ENCODE measurements around the gene SLC4A1AP.
A peak's percentile ranks its signal among the peaks of the same experiment; 100 is the strongest.

The SLC4A1AP gene

GRCh38 chr2:27703638-27704341 is 40.1 kb downstream of the SLC4A1AP start:
- peak; percentile 88 for DNase-seq (ENCODE audit: low spot score)

DNA sequence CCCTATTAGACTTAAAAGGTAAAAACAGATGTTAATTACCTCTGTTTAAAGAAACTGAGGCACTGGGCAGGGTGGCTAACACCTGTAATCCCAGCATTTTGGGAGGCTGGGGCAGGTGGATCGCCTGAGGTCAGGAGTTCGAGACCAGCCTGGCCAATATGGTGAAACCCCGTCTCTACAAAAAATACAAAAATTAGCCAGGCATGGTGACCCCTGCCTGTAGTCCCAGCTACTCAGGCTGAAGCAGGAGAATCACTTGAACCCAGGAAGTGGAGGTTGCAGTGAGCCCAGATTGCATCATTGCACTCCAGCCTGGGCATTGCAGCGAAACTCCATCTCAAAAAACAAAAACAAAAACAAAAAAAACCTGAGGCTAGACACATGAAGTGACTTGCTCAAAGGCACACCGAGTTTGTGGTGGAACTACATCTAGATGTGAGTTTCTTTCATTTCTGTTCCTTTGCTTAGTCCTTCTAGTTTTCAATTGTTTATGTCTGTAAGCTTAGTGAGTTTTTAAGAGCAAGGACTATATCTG is 40.7 kb downstream of the SLC4A1AP start:
- DNase-seq (ENCODE audit: low spot score): no peak

DNA sequence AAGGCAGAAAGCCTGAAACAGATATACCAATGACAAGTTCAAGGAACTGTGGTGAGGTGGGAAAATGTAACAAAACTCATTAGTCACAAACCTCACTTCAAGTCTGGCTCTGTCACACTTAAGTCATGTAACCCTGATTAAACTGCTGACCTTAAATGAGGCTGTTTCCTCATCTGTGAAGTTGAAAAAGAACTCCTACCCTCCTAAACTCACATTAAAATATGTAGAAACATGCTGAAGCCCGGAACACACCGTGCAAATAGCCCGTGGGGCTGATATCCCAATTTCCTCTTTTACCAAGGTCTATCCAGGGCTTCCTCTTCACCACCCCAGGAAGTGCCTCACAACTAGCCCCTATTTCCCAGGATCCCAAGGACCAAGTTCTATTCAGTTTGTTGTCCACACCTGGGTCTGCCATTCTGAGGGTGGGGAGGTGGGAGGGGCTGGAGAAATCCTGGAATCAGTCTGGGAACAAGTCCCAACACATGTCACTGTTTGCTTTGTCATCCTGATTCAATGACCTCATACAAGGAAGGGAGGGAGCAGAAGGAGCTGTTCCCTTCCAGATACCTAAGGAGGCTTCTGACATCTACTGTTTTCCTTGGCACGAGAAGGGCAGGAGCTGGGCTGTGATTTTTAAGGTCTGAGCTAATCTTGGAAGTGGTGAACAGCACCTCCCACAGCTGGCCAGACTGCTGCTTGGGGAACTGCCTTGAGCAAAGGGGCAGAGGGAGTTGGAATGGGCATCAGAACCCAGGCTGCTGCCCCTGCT is 42.3 kb downstream of the SLC4A1AP start:
- DNase-seq (ENCODE audit: low spot score): no peak

DNA sequence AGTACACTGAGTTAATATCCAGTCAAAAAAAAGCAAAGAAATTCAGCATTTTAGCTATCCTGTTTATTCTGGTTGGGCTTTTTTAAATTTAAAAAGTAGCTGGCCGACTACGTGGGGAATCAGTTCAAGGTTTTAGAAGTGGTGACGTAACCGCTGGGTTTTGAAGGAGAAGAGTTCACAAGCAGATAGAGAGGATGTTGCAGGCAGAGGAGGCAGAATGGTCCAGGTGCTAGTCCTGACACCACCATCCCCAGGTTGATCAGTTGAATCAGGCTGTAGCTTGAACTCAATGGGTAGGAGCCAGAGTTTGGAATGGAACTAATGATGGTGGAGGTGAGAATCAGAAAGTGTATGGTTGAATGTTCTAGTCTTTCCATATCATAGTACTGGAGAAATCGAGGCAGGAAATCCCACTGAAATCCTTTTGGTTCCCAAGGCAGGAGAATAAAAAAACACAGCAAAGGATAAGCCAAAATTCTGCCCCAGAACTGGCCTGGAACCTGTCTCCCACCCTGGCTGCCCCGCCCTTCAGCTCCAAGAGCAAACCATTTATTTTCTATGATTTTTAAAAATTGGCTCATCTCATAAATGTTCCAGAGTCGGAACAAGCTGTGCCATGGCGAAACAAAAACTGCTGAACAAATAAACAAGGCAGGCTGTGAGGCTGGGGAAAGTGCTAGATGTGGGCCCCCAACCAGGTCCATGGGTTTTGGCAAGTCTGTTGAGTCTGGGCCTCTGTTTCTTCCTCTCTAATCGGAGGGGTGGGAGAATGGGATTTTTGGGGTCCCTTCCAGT is 44.0 kb downstream of the SLC4A1AP start:
- no peak for DNase-seq (ENCODE audit: low spot score)

DNA sequence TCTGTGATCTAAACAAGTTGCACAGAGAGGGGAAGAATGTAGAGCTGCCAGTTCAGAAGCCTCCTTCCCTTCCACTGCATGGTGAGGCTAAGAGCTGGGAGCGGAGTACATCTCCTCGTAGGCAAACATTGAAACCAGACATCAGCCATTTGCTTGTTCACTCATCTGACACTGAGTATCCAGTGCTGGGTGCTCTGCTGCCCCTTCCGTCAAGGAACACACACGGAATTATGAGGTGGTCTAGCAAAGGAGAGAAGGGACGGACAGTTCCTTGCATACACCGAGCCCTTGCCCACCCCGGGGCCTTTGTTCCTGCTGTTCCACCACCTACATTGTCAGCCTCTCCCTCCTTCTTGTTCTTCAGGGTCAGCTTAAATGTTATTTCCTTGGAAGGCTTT is 44.6 kb downstream of the SLC4A1AP start:
- no peak for DNase-seq (ENCODE audit: low spot score)

- DNase-seq (ENCODE audit: low spot score): no peak
Measured at GRCh38 chr2:27708666-27709065, 45.0 kb downstream of the SLC4A1AP start.

- DNase-seq (ENCODE audit: low spot score): no peak
Measured at GRCh38 chr2:27709326-27709725, 45.6 kb downstream of the SLC4A1AP start.

DNA sequence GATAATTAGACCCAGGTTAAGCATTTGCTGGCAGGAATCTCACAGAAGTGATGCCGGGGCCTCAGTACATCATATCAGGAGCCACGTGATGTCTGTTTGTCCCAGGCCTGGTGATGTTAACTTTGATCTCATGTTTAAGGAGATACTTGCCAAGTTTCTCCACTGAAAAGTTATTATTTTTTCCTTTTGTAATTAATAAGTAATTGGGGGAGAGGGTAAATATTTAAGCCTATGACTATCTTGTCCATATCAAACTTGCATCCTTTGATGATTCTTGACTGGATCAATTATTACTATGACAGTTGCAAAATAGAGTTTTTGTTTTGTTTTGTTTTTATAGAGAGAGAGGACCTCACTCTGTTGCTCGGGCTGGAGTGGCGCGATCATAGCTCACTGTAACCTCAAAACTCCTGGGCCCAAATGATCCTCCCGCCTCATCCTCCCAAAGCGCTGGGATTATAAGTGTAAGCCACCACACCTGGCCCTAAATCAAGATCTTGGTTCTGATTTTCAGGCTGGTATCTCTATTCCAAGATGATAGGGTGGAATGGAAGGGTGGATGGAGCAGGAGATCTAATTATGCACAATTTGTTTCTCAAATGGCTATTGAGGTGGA is 46.4 kb downstream of the SLC4A1AP start:
- no peak for DNase-seq (ENCODE audit: low spot score)

GRCh38 chr2:27710640-27711430 is 47.1 kb downstream of the SLC4A1AP start:
- no peak for DNase-seq (ENCODE audit: low spot score)

DNA sequence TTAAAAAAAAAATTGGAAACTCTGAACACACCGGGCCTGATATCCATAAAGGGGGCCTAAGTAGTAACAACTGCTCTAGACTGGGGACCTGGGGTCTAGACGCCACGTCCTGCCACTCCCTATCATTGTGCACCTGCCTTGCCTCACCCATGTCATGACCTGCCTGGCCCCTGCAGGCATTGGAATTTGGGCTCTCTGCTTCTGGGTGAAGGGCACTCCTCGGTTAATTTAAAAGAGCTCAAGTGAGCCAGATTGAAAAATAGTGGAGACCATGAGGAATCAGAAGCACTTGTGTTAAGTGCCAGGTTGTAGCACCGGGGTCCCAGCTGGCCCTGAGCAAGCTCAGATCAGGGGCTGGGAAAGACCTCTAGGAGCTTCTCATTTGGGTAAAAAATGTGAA is 48.1 kb downstream of the SLC4A1AP start:
- no peak for DNase-seq (ENCODE audit: low spot score)

DNA sequence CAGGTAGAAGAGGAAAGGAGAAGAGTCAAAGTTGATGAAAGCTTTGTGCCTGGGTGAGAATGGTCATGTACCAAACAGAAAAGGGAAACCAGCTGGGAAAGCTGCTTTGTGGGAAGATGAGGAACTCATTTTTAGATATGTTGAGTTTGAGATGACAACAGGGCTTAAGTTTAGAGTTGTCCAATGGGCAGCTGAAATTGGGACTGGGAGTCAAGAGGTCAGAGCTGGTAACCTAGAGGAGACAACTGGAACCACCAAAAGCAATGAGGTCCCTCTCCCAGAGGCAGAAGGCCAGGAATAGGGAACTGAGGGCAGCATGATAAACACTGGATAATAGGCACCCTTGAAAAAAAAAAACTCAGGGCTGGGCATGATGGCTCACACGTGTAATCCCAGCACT is 48.8 kb downstream of the SLC4A1AP start:
- DNase-seq (ENCODE audit: low spot score): no peak

- DNase-seq (ENCODE audit: low spot score): no peak
Measured at GRCh38 chr2:27713201-27713600, 49.5 kb downstream of the SLC4A1AP start.

DNA sequence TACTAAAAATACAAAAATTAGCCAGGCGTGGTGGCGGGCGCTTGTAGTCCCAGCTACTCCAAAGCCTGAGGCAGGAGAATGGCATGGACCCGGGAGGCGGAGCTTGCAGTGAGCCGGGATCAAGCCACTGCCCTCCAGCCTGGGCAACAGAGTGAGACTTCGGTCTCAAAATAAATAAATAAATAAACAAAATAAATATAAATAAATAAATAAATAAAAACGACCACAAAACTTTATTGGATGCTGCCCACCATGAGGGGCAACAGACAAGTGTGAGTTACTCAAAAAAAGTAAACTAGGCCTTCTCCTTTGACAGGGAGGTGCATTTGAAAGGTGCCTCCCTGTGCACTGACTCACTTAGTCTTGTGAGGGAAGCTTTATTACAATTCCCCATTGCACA is 50.4 kb downstream of the SLC4A1AP start:
- DNase-seq (ENCODE audit: low spot score): no peak

DNA sequence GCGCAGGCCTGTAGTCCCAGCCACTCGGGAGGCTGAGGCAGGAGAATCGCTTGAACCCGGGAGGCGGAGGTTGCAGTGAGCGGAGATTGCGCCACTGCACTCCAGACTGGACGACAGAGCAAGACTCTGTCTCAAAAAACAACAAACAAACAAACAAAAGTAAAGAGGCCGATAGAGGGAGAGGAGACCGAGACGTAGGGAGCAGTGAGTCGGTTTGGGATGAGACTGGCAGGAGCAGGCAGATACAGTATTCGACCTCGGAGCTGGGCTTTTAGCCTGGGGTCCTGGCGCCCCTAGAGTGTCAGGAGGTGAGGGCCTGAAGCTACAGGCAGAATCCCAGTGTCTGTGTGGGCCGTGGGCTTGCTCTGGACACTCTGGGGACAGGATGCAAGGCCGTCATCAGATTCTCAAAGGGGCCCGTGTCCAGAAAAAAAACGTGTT is 51.2 kb downstream of the SLC4A1AP start:
- no peak for DNase-seq (ENCODE audit: low spot score)

DNA sequence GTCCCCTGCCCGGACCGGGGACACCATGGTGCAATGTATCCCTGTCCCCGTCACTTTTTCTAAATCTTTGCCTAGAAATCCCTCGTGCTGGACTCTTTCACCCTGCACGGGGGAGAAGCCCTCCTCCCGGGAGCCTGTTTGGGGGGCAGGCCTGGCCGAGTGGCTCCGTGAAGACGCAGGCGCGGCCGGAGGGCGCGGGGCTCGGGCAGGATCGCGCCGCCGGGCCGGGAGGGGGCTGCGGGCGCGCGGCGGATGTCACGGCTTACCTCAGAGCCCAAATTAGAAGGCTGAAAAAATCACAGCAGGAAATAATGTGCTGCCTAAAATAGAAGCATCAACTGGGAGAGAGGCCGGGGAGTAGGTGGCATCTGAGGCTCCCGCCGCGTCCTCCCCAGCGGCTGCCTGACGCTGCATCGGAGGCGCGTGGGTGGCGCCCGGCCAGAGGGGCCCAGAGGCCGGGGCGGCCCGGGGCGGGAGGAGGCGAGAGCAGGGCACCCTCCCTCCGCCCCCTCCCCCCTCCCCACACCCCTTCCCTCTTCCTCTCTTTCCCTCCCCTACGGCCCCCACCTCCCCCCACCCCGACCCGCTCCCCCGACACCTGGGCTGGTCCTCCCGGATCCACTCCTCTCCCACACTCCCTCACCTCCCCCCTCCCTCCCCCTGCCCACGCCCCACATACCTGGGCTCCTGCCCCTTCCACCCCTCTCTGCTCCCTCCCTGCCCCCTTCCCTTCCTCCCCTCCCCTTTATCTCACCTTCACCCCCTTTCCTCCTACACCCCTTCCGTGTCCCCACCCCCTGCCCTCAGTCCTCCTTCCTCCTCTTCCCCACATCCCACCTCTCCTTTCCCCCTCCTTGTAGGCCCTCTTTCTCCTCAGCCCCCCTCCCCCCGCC is 51.9 kb downstream of the SLC4A1AP start:
- DNase-seq (ENCODE audit: low spot score): no peak

DNA sequence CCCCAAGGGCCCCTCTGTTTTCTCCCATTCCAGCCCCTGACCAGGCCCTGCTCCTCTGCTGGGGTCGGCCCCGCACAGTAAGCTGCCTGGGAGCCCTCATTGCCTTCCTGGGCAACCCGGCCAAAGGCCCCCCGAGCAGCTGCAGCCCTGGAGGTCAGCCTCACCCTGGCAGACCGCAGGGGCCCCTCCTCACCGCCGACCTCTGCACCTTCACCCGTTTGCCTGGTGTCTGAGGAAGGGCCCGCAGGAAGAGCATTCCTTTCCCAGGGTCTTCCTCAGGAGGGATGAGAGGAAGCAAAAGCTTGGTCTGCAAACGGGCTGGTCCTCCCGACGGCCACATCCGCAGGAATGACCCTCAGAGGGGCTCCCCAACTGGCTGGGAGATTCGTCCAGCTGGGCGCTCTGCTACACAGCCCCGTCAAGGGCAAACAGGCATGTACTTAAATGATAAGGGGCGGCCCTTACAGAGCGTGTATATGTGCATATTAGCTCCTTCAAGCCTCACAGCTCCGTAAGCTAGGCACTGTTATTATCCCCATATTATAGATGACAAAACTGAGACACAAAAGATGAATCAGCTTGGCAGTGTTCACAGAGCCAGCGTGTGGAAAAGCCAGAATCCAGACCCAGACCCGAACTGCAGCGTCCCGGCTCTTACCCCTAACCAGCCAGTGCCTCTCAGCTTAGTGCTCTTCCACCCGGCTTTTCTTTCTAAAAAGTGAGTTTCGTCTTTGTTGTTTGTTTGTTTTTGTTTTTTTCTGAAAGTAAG is 52.8 kb downstream of the SLC4A1AP start:
- no peak for DNase-seq (ENCODE audit: low spot score)

- DNase-seq (ENCODE audit: low spot score): no peak
Measured at GRCh38 chr2:27717070-27717795, 53.5 kb downstream of the SLC4A1AP start.

DNA sequence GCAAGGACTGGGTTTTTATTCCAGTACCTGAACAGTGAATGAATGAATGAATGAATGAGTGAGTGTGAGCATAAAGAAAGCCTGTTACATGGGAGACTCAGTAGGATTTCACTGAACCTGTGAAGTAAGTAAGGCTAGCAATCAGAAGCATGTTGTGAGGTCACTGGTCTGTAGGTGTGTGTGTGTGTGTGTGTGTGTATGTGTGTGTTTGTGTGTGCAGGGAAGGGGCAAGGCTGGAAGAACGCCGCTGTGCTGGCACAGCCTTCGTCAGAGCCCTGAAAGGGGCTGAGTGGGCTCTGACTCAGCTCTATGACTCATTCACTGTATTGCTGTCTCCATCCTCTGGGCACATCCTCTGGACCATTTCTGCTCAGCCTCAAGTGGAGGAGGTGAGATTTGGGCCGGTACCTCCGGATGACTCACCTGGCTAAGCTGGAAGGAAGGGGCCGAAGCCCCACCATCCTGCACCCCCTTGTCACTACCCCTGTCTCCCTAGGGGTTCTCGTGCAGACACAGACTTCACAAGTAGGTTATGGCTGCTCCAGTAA is 56.4 kb downstream of the SLC4A1AP start:
- no peak for DNase-seq (ENCODE audit: low spot score)

All from NAMALWA (cell line).